GM12874 (cell line): ENCODE data around the gene TTLL8.

ENCODE experiments used
- TF ChIP-seq, protein P1 (sequence below): IDR thresholded peaks from 2 replicates; pipeline ENCODE4 v1.5.1; 2011; ENCODE audit warnings: low read depth, mild to moderate bottlenecking, control low read depth, low read length, moderate library complexity; ENCODE audit not compliant: insufficient read depth

TTLL8 gene

DNA sequence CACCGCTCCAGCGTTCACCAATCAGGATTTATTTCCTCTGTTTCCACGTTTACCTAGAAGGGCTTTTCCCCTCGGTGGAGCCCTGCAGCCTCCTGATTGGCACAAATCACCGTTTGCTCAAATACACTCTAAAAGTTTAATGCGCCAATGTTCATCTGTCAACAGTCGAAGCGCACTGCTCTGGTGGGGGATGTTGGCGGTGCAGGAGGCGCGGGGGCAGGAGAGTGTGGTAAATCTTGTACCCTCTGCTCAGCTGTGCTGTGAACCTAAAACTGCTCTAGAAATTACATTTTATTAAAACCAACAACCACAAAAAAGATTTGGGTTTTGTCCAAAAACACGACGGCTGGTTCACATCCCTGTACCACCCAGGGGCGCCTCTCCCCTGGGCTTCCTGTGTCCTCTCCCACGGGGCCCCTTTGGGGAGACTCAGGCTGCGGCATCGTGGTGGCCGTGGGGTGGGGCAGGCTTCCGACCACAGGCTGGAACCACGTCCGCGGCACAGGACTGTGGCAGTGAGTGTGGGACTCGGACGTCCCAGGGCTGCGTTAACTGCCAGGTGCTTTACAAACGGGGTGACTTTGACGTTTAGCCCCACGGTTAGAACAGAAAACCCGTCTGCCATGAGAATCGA is 13.5 kb downstream of the TTLL8 start:
- TF ChIP-seq, protein P1, sequence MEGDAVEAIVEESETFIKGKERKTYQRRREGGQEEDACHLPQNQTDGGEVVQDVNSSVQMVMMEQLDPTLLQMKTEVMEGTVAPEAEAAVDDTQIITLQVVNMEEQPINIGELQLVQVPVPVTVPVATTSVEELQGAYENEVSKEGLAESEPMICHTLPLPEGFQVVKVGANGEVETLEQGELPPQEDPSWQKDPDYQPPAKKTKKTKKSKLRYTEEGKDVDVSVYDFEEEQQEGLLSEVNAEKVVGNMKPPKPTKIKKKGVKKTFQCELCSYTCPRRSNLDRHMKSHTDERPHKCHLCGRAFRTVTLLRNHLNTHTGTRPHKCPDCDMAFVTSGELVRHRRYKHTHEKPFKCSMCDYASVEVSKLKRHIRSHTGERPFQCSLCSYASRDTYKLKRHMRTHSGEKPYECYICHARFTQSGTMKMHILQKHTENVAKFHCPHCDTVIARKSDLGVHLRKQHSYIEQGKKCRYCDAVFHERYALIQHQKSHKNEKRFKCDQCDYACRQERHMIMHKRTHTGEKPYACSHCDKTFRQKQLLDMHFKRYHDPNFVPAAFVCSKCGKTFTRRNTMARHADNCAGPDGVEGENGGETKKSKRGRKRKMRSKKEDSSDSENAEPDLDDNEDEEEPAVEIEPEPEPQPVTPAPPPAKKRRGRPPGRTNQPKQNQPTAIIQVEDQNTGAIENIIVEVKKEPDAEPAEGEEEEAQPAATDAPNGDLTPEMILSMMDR: no peak

DNA sequence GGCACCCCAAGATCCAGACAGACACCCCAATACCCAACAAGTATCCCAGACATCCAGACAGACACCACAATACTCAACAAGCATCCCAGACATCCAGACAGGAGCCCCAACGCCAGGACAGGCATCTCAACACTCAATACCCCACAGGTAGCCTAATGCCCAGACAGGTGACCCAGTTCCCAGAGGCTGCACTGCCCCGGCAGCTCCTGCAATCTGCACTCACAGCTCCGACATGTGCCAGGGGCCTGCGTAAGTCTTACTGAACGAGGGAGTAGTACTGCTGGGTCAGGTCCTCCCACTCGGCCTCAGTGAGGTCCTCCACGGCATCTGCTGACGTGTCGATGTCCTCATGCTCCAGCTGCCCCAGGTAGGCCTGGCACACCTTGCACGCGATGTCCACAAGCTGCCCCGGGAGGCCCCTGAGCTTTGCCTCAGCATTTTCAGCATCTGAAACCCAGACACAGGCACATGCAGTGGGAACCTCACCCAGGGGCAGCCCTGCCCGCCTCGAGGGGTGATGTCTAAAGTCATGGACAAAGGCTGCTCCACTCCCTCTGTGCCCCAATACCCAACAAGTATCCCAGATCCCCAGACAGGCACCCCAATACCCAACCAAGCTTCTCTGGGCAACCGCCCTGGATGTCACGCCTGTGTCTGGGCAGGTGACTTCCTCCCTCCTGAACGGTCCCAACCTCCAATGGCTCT is 16.6 kb downstream of the TTLL8 start:
- TF ChIP-seq, protein P1: no peak

DNA sequence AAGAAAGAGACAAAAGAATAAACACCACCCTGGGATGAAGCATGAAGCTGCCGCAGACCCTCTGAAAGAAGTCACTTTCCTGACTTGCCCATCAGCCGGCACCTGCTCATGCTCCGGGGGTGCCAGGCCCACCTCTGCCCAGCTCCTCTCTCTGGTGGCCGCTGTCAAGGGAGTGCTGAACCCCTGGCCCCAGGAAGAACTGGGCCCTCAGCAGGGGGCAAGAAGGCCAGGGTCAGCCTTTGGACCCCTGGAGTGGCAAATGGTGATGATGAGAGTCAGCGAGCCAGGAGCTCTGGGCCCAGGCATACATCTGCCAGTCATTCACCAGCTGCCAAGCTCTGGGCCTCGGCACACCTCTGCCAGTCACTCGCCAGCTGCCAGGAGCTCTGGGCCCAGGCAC is 17.4 kb downstream of the TTLL8 start:
- TF ChIP-seq, protein P1: no peak

DNA sequence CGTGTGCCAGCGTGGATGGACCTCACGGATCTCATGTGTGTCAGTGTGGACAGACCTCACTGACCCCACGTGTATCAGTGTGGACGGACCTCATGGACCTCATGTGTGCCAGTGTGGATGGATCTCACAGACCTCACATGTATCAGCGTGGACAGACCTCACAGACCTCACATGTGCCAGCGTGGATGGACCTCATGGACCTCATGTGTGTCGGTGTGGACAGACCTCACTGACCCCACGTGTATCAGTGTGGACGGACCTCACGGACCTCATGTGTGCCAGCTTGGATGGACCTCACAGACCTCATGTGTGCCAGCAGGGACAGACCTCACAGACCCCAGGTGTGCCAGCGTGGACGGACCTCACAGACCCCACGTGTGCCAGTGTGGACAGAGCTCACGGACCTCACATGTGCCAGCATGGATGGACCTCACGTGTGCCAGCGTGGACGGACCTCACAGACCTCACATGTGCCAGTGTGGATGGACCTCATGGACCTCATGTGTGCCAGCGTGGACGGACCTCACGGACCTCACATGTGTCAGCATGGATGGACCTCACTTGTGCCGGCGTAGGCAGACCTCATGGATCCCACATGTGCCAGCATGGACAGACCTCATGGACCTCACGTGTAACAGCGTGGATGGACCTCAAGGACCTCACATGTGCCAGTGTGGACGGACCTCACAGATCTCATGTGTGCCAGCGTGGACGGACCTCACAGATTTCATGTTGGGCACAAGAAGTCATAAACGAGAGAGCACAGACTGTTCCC is 18.2 kb downstream of the TTLL8 start:
- TF ChIP-seq, protein P1: no peak

DNA sequence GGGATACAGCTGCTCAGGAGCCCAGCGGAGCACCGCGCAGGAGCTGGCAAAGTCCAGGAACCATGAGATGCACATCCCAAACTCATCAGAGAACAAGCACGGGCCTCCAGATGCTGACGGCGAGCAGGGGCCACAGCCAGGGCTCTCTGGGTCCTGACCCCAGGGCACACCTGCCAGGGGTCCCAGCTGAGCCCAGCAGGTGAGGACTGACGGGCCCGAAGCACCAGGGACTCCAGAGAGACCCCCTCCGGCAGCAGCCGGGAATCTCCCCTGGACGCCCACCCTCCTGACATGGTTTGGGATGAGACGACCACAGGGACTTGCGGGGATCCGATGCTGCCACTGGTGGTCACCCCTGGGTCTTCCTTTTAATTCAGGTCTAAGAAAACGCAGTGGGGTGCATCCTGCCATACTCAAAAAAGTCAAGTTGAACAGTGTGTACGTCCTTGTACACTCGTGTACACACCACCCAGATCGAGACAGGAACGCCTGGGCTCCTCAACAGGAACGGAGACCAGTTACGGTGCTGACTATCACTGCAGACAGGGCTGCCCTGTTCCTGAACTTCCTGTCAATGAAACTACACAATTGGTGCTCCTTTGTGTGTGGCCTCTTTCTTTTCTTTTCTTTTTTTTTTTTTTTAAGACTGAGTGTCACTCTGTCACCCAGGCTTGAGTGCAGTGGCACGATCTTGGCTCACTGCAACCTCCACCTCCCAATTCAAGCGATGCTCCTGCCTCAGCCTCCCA is 21.9 kb downstream of the TTLL8 start:
- TF ChIP-seq, protein P1: no peak

DNA sequence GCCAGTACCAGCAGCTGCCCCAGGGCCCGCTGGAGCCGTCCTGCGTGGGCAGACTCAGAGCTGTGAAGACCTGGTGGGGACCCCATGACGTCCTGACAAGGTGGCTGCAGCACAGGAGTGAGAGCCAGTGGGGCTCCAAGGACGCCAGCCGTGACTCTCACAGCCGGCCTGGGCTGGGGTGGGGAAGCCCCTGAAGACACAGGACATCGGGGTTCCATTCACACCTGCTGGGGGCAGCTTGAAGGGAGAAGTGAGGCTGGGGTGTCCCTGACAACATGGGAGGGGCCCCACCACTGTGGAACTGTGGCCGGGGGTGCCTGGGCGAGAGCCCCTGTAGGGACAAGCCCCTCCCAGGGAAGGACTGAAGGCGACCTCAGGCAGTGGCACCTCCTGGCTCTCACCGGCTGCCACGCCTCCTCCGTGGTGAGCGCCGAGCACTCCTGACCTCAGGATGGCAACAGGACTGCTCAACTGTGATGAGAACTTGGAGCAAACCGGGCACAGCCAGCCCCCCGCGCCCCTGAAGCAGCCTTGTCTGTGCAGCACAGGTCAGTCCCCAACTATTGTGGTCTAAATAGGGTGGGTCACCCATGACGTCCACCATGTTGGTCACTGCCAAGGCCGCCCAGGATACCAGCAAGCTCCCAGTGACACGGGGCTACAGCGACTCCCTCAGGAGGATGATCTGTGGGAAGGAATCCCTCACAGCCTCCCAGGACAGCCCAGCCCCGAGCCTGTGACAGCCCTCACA is 22.8 kb downstream of the TTLL8 start:
- TF ChIP-seq, protein P1: no peak
